HG02970 (cell line): ENCODE results near the gene MYL6.
"Not testable (repeated sequence)": the region's sequence is repeated elsewhere in the genome, so short reads cannot be mapped to it uniquely, and the experiment has no call there.

Experiments
- ATAC-seq: cut with Tn5 transposase; IDR thresholded peaks from one replicate; pipeline ENCODE4 v1.9.1; 2021; ENCODE audit warnings: mild to moderate bottlenecking, moderate library complexity, moderate number of reproducible peaks; ENCODE audit not compliant: unreplicated experiment, low FRiP score

The MYL6 gene

GRCh38 chr12:56189099-56189917 lies 31.1 kb downstream of the MYL6 start, which contains the start of gene SMARCC2:
Gene SMARCC2 (minus strand): TSS chr12:56189483. CDS start chr12:56189461, 22 bp downstream.
- ATAC-seq: peak; percentile 72

- peak; percentile 48 for ATAC-seq
These were observed 31.9 kb downstream of the MYL6 start for GRCh38 chr12:56189918-56190694.

GRCh38 chr12:56190695-56191155 lies 32.6 kb downstream of the MYL6 start:
- no peak for ATAC-seq

GRCh38 chr12:56192582-56192981 lies 34.4 kb downstream of the MYL6 start:
- no peak for ATAC-seq

GRCh38 chr12:56193025-56193578 lies 34.9 kb downstream of the MYL6 start:
- no peak for ATAC-seq

- ATAC-seq: not testable (repeated sequence)
These were observed 38.8 kb downstream of the MYL6 start for GRCh38 chr12:56196818-56197550.

GRCh38 chr12:56197921-56198635 lies 39.9 kb downstream of the MYL6 start:
- ATAC-seq: no peak

- ATAC-seq: no peak
These were observed 40.7 kb downstream of the MYL6 start for GRCh38 chr12:56198836-56199235.

GRCh38 chr12:56202366-56202765 lies 44.2 kb downstream of the MYL6 start:
- ATAC-seq: no peak

GRCh38 chr12:56202838-56203237 lies 44.7 kb downstream of the MYL6 start:
- no peak for ATAC-seq

GRCh38 chr12:56204275-56204674 lies 46.1 kb downstream of the MYL6 start:
- no peak for ATAC-seq

- ATAC-seq: no peak
These were observed 47.3 kb downstream of the MYL6 start for GRCh38 chr12:56205445-56205844.

- ATAC-seq: no peak
These were observed 48.5 kb downstream of the MYL6 start for GRCh38 chr12:56206452-56207166.

GRCh38 chr12:56208006-56208405 lies 49.8 kb downstream of the MYL6 start:
- ATAC-seq: no peak
